HG02763 (cell line): ENCODE results near the gene RIC1.

Source experiments
- ATAC-seq: cut with Tn5 transposase; IDR thresholded peaks from one replicate; pipeline ENCODE4 v1.9.1; 2021; ENCODE audit warnings: mild to moderate bottlenecking, moderate library complexity; ENCODE audit not compliant: unreplicated experiment

The RIC1 gene

GRCh38 chr9:5820425-5820824 is 191.5 kb downstream of the RIC1 start:
- no peak for ATAC-seq

DNA sequence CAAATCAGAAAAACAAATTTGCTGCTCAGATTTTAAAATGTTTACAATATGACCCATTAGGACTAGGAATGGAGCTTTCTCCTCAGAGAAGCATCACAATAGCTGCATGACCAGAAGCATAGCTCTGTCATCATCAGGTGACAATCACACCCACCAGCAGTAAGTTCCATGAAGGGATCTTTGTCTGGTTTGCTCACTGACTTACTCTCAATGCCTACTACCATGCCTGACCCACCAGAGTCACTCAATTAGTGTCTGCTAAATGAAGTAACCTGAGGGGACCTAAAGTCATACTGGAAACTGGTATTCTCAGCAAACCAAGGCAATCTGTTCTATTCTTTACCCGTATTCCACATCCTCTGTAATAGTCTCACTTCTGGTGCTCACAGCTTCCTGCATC is 196.3 kb downstream of the RIC1 start:
- no peak for ATAC-seq
